Posterior vena cava (tissue), 2 donors: ENCODE measurements around the gene LHFPL2. TPM values are rescaled to one million over a fixed set of nuclear protein-coding genes. Genes with fewer than 3 reads are reported as not detected.

Source experiments
- DNase-seq: peaks from one replicate; pipeline ENCODE4 v3.0.0-alpha.2; 2020; ENCODE audit warnings: low spot score
- intact Hi-C, 2 donors: fragments of 100-400 bp; cut with DNase I; formaldehyde crosslinking; loops; one replicate each; pipeline versions ENCODE4 v1.14.1 to v1.14.2; 2022 to 2023
- total RNA-seq, 2 donors: library from RNA; stranded (reverse); fragmentation: NEBNext Ultra II Directional; extraction: Animal tissue kit (Norgen Biotek cat#: 25700); gene quantifications; one replicate each; pipeline ENCODE4 v1.2.1, GENCODE V29; 2021
- donor health status: DM: yes; HTN: yes; CAD: no.
- donor health status: DM: yes; HTN: yes; CAD: no.

LHFPL2 gene
- total RNA-seq, 2 donors from 2014 or later = 34.9 to 44.4 TPM

- no peak for DNase-seq
- intact Hi-C loops = no loop called here
These were observed 60.1 kb downstream of the LHFPL2 start for GRCh38 chr5:78588507-78588906.

GRCh38 chr5:78587775-78588291 is 60.7 kb downstream of the LHFPL2 start:
- intact Hi-C loops = no loop called here
- DNase-seq = no peak

- intact Hi-C loops = no loop called here
- no peak for DNase-seq
These were observed 61.3 kb downstream of the LHFPL2 start for GRCh38 chr5:78587081-78587774.

GRCh38 chr5:78586251-78586650 is 62.3 kb downstream of the LHFPL2 start:
- intact Hi-C loops = no loop called here
- DNase-seq = no peak

- no peak for DNase-seq
- intact Hi-C loops = no loop called here
These were observed 70.6 kb downstream of the LHFPL2 start for GRCh38 chr5:78578015-78578414.

- intact Hi-C loops = no loop called here
- DNase-seq = no peak
These were observed 71.3 kb downstream of the LHFPL2 start for GRCh38 chr5:78577071-78577807.

GRCh38 chr5:78576376-78576775 is 72.2 kb downstream of the LHFPL2 start:
- no peak for DNase-seq
- intact Hi-C loops = no loop called here

GRCh38 chr5:78574731-78575161 is 73.8 kb downstream of the LHFPL2 start:
- no peak for DNase-seq
- intact Hi-C loops = no loop called here

GRCh38 chr5:78574131-78574673 is 74.4 kb downstream of the LHFPL2 start:
- DNase-seq = no peak
- intact Hi-C loops = no loop called here

- no peak for DNase-seq
These were observed 75.3 kb downstream of the LHFPL2 start for GRCh38 chr5:78573318-78573717.

GRCh38 chr5:78570646-78571045 is 77.9 kb downstream of the LHFPL2 start:
- no peak for DNase-seq
- intact Hi-C loops = no loop called here

More at GRCh38 chr5:78573318-78573717, 75.3 kb downstream of the LHFPL2 start:
- intact Hi-C loops = no loop called here

- DNase-seq = no peak
- intact Hi-C loops = no loop called here
These were observed 79.1 kb downstream of the LHFPL2 start for GRCh38 chr5:78569441-78569840.

GRCh38 chr5:78568676-78569075 is 79.9 kb downstream of the LHFPL2 start:
- intact Hi-C loops = no loop called here

GRCh38 chr5:78568212-78568611 is 80.4 kb downstream of the LHFPL2 start:
- intact Hi-C loops = no loop called here
- DNase-seq = no peak

More at GRCh38 chr5:78568676-78569075, 79.9 kb downstream of the LHFPL2 start:
- DNase-seq = no peak

- no peak for DNase-seq
- intact Hi-C loops = no loop called here
These were observed 81.0 kb downstream of the LHFPL2 start for GRCh38 chr5:78567617-78568016.

GRCh38 chr5:78566747-78567425 is 81.7 kb downstream of the LHFPL2 start:
- intact Hi-C loops = no loop called here
- no peak for DNase-seq

GRCh38 chr5:78565395-78565794 is 83.2 kb downstream of the LHFPL2 start:
- DNase-seq = no peak
- intact Hi-C loops = no loop called here

GRCh38 chr5:78563621-78564020 is 85.0 kb downstream of the LHFPL2 start:
- intact Hi-C loops = no loop called here
- DNase-seq = no peak

- intact Hi-C loops = no loop called here
- DNase-seq = no peak
These were observed 85.8 kb downstream of the LHFPL2 start for GRCh38 chr5:78562714-78563330.
